CD4-positive, alpha-beta memory T cell (primary cell): ENCODE measurements around the gene SBF1. TPM values are rescaled to one million over a fixed set of nuclear protein-coding genes. Genes with fewer than 3 reads are reported as not detected.
A peak's percentile ranks its signal among the peaks of the same experiment; 100 is the strongest.

Source experiments
- CTCF ChIA-PET: fragments of 350-600 bp; sonication (Branson Sonifier 250); formaldehyde crosslinking; loops from one replicate; lab custom pipeline; 2021; ENCODE audit warnings: inconsistent platforms; ENCODE audit not compliant: partially characterized antibody; lab: Charles Lee
- POLR2A ChIA-PET: fragments of 350-600 bp; sonication (Branson Sonifier 250); formaldehyde crosslinking; loops from one replicate; lab custom pipeline; 2021; ENCODE audit not compliant: partially characterized antibody; lab: Charles Lee
- DNase-seq, 5 donors: peaks; one replicate each; pipeline versions ENCODE4 v3.0.0 to v3.0.0-alpha.2; 2020 to 2022; ENCODE audit warnings: mixed read lengths in 1 of 5
- H3K27ac ChIP-seq: one replicate; pipeline ENCODE4 v1.7.0; 2013; ENCODE audit warnings: low read depth, low read length
- H3K27me3 ChIP-seq: 2 replicates; pipeline ENCODE4 v1.7.0; 2013; ENCODE audit warnings: mild to moderate bottlenecking, low read length, moderate library complexity; ENCODE audit not compliant: insufficient read depth
- H3K36me3 ChIP-seq: 2 replicates; pipeline ENCODE4 v1.7.0; 2013; ENCODE audit warnings: mild to moderate bottlenecking, low read length, moderate library complexity; ENCODE audit not compliant: insufficient read depth
- H3K4me1 ChIP-seq: 2 replicates; pipeline ENCODE4 v1.7.0; 2013; ENCODE audit warnings: mild to moderate bottlenecking, low read length, moderate library complexity; ENCODE audit not compliant: insufficient read depth
- H3K4me3 ChIP-seq, 2 donors: one replicate each; pipeline ENCODE4 v1.7.0; 2013; ENCODE audit warnings: low read length in 2 of 2, mild to moderate bottlenecking in 1 of 2
- H3K9me3 ChIP-seq, 2 donors: one replicate each; pipeline ENCODE4 v1.7.0; 2013; ENCODE audit warnings: low read length in 2 of 2, control low read depth in 1 of 2; ENCODE audit not compliant: control insufficient read depth in 1 of 2
- H3K27ac Mint-ChIP-seq, 7 donors: one replicate each; pipeline ENCODE4 v1.8.0; 2020 to 2021; ENCODE audit warnings: mixed read lengths in 7 of 7, mild to moderate bottlenecking in 6 of 7, inconsistent platforms in 3 of 7, moderate library complexity in 3 of 7
- H3K27me3 Mint-ChIP-seq, 2 donors: one replicate each; pipeline ENCODE4 v1.8.0; 2020 to 2021; ENCODE audit warnings: mixed read lengths in 2 of 2
- H3K36me3 Mint-ChIP-seq, 2 donors: one replicate each; pipeline ENCODE4 v1.8.0; 2020 to 2021; ENCODE audit warnings: mixed read lengths in 2 of 2, inconsistent platforms in 1 of 2, mild to moderate bottlenecking in 1 of 2
- H3K4me1 Mint-ChIP-seq, 4 donors: one replicate each; pipeline ENCODE4 v1.8.0; 2020 to 2021; ENCODE audit warnings: mixed read lengths in 4 of 4, mild to moderate bottlenecking in 1 of 4
- H3K4me3 Mint-ChIP-seq, 8 donors: one replicate each; pipeline ENCODE4 v1.8.0; 2020 to 2021; ENCODE audit warnings: mixed read lengths in 8 of 8, mild to moderate bottlenecking in 7 of 8, moderate library complexity in 6 of 8, inconsistent platforms in 3 of 8
- H3K9me3 Mint-ChIP-seq, 8 donors: one replicate each; pipeline ENCODE4 v1.8.0; 2020 to 2021; ENCODE audit warnings: mixed read lengths in 8 of 8, mild to moderate bottlenecking in 5 of 8, inconsistent platforms in 3 of 8, moderate library complexity in 1 of 8
- intact Hi-C: fragments of 100-400 bp; cut with micrococcal nuclease; formaldehyde crosslinking; loops from one replicate; pipeline ENCODE4 v1.15.1; 2023
- polyA plus RNA-seq, 2 donors: library from polyadenylated mRNA; unstranded; fragments of 300-500 nt; fragmentation: Illumina TruSeq; gene quantifications; one replicate each; pipeline ENCODE4 v1.2.3, GENCODE V29; 2021
- total RNA-seq, 2 experiments: library from RNA; stranded (reverse); gene quantifications; one replicate each; pipeline ENCODE4 v1.2.3, GENCODE V29; 2021

The SBF1 gene
- total and polyA plus RNA-seq, 4 experiments from 2014 or later: 13.2 to 221 (median 130) TPM

DNA sequence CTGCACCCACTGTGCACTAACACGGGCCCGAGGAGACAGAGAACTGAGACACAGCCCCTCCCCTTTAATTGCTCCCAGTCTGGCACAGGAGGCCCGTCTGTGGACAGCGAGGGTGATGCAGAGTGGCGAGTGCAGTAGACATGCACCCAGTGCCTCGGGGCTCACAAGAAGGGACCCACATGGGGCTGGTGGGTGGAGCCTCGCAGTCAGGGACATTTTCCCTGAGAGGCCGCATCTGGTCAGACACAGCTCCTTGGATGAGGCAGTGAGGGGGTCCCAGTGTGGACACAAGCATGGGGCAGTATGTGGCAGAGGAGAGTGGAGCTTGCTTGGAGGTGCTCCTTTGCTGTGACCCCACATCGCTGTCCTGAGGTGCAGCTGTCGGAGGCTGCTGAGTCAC, 54.8 kb downstream of the SBF1 start:
- DNase-seq: no peak
- CTCF ChIA-PET: interaction anchor here (1.2 kb wide), 1 partner anchor 78 kb away, joined by 3 read pairs; no protein-coding TSS in a partner anchor
- Mint-ChIP-seq H3K36me3 (peaks cover 31 to 65% of the 10 kb centered on the region in 2 donors), H3K4me3 (no peak overlapping the region), H3K4me1 (peaks cover 0 to 4% (median 0%) of the 10 kb centered on the region in 4 donors), H3K27ac (no peak overlapping the region), H3K9me3 (peaks cover 0 to 2% (median 0%) of the 10 kb centered on the region in 8 donors), H3K27me3 (no peaks in the 10 kb centered on the region)
- Histone ChIP-seq H3K4me3 (no peak overlapping the region), H3K27me3 (no peaks in the 10 kb centered on the region), H3K27ac (no peak overlapping the region), H3K4me1 (no peaks in the 10 kb centered on the region), H3K36me3 (peaks cover 77% of the 10 kb centered on the region), H3K9me3 (no peaks in the 10 kb centered on the region)
- POLR2A ChIA-PET: no interaction called here
- intact Hi-C loops: no loop called here

DNA sequence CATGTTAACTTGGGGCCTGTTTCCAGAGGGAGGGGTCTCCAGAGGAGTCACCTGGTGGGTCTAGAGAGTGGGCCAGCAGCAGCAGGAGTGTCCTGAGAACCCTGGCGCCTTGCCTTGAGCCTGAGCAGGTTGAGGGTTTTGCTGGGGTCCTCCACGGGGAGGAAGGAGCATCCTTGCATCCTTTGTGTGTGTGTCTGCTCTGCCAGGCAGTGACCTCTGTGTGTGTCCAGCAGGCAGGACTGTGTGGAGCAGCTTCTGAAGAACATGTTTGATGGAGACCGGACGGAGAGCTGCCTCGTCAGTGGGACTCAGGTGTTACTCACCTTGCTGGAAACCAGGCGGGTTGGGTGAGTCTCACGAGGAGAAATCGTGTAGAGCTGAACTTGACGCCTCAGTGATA, 55.7 kb downstream of the SBF1 start:
- intact Hi-C loops: no loop called here
- no peaks in the 10 kb centered on the region for H3K4me1 Mint-ChIP-seq
- Histone ChIP-seq H3K27me3 (no peaks in the 10 kb centered on the region), H3K27ac (no peak overlapping the region), H3K4me1 (no peaks in the 10 kb centered on the region), H3K36me3 (peaks cover 82% of the 10 kb centered on the region), H3K4me3 (no peak overlapping the region), H3K9me3 (no peaks in the 10 kb centered on the region)
- ChIA-PET CTCF (interaction anchor here (0.5 kb wide), 1 partner anchor 11 kb away, joined by 3 read pairs; no protein-coding TSS in a partner anchor), POLR2A (no interaction called here)
- H3K27me3 Mint-ChIP-seq: no peaks in the 10 kb centered on the region
- H3K36me3 Mint-ChIP-seq: peaks cover 27 to 62% of the 10 kb centered on the region in 2 donors
- H3K4me3 Mint-ChIP-seq: no peak overlapping the region
- H3K9me3 Mint-ChIP-seq: no peaks in the 10 kb centered on the region
- peak overlapping the region in 1 of 7 donors; percentile 25 for H3K27ac Mint-ChIP-seq
- DNase-seq: no peak

DNA sequence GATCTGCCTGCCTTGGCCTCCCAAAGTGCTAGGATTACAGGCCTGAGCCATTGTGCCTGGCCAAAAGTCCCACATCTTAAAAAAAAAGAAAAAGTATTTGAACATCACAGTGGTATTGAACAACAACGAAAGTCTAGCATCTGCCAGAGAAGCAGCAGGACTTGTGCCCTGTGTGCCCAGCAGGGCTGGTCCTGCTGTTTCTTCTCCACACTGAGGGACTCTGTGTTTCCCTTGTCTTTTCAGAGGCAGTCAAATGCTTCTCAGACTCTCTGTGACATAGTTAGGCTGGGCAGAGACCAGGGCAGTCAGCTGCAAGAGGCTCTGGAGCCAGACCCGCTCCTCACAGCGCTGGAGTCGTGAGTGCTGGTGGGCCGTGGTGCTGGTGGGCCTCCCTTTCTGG, 56.2 kb downstream of the SBF1 start:
- Histone ChIP-seq H3K4me1 (no peaks in the 10 kb centered on the region), H3K36me3 (peaks cover 79% of the 10 kb centered on the region), H3K4me3 (no peak overlapping the region), H3K9me3 (no peaks in the 10 kb centered on the region), H3K27ac (no peak overlapping the region), H3K27me3 (no peaks in the 10 kb centered on the region)
- Mint-ChIP-seq H3K27ac (no peak overlapping the region), H3K27me3 (no peaks in the 10 kb centered on the region), H3K4me3 (no peak overlapping the region), H3K9me3 (no peaks in the 10 kb centered on the region), H3K36me3 (peaks cover 24 to 61% of the 10 kb centered on the region in 2 donors), H3K4me1 (no peaks in the 10 kb centered on the region)
- ChIA-PET CTCF (interaction anchor here (0.5 kb wide), 1 partner anchor 12 kb away, joined by 3 read pairs; no protein-coding TSS in a partner anchor), POLR2A (no interaction called here)
- intact Hi-C loops: no loop called here
- DNase-seq: no peak

DNA sequence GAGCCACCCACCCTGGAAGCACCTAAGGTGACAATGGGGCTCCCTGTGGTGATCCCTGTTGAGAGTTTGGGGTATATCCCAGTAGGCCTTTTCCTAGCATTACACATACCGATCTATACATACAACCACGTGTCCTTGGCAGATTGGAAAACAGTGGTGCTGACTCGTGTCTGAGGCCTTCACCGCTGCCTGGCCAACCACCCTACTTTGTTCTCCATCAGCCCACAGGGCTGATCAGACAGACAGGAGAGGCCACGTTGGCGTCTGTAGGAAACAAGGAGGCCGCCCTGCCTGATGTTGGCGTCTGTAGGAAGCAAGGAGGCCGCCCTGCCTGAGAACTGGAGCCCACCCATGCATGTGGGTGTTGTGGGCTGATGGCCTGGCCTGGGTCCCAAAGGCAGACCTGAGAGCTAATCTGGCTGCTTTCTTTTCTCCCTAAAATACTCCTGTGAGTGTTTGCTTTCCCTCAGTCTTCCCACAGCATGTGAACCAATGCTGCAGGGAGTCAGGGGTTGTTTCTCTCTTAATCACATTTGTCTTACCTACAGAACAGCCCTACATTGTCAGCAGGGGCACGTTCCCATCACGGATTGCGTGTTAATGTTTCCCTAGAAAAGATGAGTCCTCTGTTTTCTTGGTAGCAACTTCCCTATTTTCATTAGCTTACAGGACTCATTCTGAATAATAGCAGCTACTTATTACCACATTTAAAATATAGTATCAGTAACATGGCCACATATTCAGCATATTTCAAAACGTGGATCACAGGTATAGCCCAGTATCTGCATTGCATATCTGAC, 57.2 kb downstream of the SBF1 start:
- peak overlapping the region in 1 of 7 donors; percentile 70 for H3K27ac Mint-ChIP-seq
- intact Hi-C loops: no loop called here
- H3K27me3 ChIP-seq: no peaks in the 10 kb centered on the region
- H3K4me3 ChIP-seq: no peak overlapping the region
- no peak overlapping the region for H3K4me3 Mint-ChIP-seq
- no peak overlapping the region for H3K27ac ChIP-seq
- H3K36me3 Mint-ChIP-seq: peaks cover 23 to 62% of the 10 kb centered on the region in 2 donors
- ChIA-PET CTCF (no interaction called here), POLR2A (no interaction called here)
- H3K4me1 Mint-ChIP-seq: no peaks in the 10 kb centered on the region
- H3K27me3 Mint-ChIP-seq: no peaks in the 10 kb centered on the region
- H3K4me1 ChIP-seq: no peaks in the 10 kb centered on the region
- H3K36me3 ChIP-seq: peaks cover 69% of the 10 kb centered on the region
- H3K9me3 ChIP-seq: no peaks in the 10 kb centered on the region
- no peaks in the 10 kb centered on the region for H3K9me3 Mint-ChIP-seq
- no peak for DNase-seq

DNA sequence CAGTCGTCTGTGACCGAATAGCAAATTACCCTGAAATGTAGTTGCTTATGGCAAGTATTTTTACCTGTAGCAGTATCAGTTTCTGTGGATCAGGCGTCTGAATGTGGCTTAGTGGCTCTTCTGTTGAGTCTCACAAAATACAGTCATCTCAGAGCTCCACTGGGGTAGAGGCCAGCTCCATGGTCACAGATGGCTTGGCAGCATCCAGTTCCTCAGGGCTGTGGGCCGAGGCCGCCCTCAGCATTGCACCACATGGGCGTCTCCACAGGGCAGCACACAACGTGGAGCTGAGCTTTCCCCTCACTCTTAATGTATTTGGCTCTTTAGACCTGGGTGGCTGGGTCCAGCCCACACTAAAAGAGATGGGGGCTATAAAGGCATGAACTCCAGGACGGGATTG, 57.8 kb downstream of the SBF1 start:
- no peak for DNase-seq
- Mint-ChIP-seq H3K36me3 (peaks cover 23 to 57% of the 10 kb centered on the region in 2 donors), H3K4me1 (no peaks in the 10 kb centered on the region), H3K4me3 (no peak overlapping the region), H3K27ac (no peak overlapping the region), H3K9me3 (no peaks in the 10 kb centered on the region), H3K27me3 (no peaks in the 10 kb centered on the region)
- Histone ChIP-seq H3K27ac (no peak overlapping the region), H3K9me3 (no peaks in the 10 kb centered on the region), H3K4me3 (no peak overlapping the region), H3K27me3 (no peaks in the 10 kb centered on the region), H3K36me3 (peaks cover 64% of the 10 kb centered on the region), H3K4me1 (no peaks in the 10 kb centered on the region)
- ChIA-PET POLR2A (no interaction called here), CTCF (no interaction called here)
- intact Hi-C loops: no loop called here

DNA sequence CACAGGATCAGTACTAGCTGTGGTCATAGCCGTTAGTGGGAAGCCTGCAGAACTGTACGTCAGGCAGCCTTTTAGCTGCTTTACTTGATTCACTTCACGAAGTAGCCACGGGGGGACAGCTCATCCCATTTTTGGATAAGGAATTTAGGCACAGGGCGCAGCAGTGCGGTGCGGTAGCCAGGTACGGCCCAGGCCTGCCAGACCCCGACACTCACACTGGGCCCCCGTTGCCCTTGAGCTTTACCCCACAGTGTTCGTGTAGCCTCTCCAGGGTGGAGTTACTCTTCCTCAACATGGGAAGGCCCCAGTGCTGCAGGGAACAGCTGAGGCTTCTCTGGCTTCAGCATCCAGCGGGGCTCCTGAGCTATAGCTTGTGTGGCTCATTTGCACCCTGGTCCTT, 59.4 kb downstream of the SBF1 start:
- Mint-ChIP-seq H3K4me1 (no peaks in the 10 kb centered on the region), H3K27me3 (no peaks in the 10 kb centered on the region), H3K27ac (no peak overlapping the region), H3K4me3 (no peak overlapping the region), H3K36me3 (peaks cover 18 to 51% of the 10 kb centered on the region in 2 donors), H3K9me3 (no peaks in the 10 kb centered on the region)
- H3K27me3 ChIP-seq: no peaks in the 10 kb centered on the region
- DNase-seq: no peak
- intact Hi-C loops: no loop called here
- no peaks in the 10 kb centered on the region for H3K4me1 ChIP-seq
- POLR2A ChIA-PET: no interaction called here
- peaks cover 55% of the 10 kb centered on the region for H3K36me3 ChIP-seq
- no peak overlapping the region for H3K27ac ChIP-seq
- CTCF ChIA-PET: interaction anchor here (0.6 to 2.3 kb wide), 4 partner anchors 12 to 227 kb away, joined by 3 to 7 read pairs (median 3); no protein-coding TSS in a partner anchor
- no peak overlapping the region for H3K4me3 ChIP-seq
- no peaks in the 10 kb centered on the region for H3K9me3 ChIP-seq

DNA sequence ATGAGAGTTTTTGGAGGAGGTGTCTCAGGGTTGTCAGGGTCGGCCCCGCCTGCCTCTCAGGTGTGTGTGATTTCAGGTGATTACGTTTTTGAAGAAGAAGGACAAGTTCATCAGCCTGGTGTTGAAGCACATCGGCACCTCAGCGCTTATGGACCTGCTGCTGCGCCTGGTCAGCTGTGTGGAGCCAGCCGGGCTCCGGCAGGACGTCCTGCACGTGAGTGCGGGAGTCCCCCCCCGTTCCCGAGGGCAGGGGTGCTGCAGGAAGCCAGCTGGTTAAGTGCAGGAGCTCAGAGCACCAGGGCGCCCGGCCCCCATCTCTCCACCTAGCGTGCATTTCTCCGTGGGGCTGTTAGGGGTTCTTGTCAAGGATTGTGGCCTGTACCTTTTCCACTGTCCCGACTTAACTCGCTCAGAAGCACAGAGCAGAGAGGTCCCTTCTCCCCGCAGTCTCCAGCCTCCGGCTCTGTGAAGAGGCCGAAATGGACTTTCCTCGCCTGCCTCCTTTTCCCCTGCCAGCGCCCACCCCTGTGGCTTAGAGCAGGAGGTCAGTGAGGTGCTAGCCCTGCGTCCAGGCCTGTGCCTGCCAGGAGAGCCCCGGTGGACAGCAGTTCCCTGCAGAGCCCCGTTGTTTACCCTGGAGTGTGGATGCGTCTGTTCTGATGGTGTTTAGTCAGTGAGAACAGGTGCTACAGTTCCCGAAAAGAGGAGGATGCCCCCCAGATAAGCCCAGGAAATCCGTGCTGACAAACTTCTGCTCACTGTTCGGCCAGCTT, 60.2 kb downstream of the SBF1 start:
- Histone ChIP-seq H3K27ac (no peak overlapping the region), H3K4me1 (no peaks in the 10 kb centered on the region), H3K36me3 (peaks cover 47% of the 10 kb centered on the region), H3K4me3 (no peak overlapping the region), H3K9me3 (no peaks in the 10 kb centered on the region), H3K27me3 (no peaks in the 10 kb centered on the region)
- CTCF ChIA-PET: interaction anchor here (0.9 to 2.3 kb wide), 3 partner anchors 11 to 84 kb away, joined by 3 to 7 read pairs (median 3); no protein-coding TSS in a partner anchor
- no peak for DNase-seq
- peaks cover 11 to 46% of the 10 kb centered on the region in 2 donors for H3K36me3 Mint-ChIP-seq
- POLR2A ChIA-PET: no interaction called here
- peak overlapping the region in 1 of 7 donors; percentile 64 for H3K27ac Mint-ChIP-seq
- no peaks in the 10 kb centered on the region for H3K4me1 Mint-ChIP-seq
- intact Hi-C loops: no loop called here
- no peaks in the 10 kb centered on the region for H3K27me3 Mint-ChIP-seq
- no peaks in the 10 kb centered on the region for H3K9me3 Mint-ChIP-seq
- no peak overlapping the region for H3K4me3 Mint-ChIP-seq
